Upper lobe of left lung (tissue), 6 donors: ENCODE results near the gene ATP2B2. TPM values are rescaled to one million over a fixed set of nuclear protein-coding genes. Genes with fewer than 3 reads are reported as not detected.

ENCODE experiments used
- ATAC-seq, 2 donors: fragments of 200-7000 bp; cut with Tn5 transposase; one replicate each; pipeline ENCODE4 v1.9.1; 2022; ENCODE audit warnings: mild to moderate bottlenecking in 2 of 2, moderate library complexity in 2 of 2; ENCODE audit not compliant: low FRiP score in 2 of 2
- DNase-seq, 2 donors: peaks; one replicate each; pipeline ENCODE4 v3.0.0-alpha.2; 2019 to 2020
- H3K27ac ChIP-seq, 4 donors: fragments of 200-600 bp; sonication (generic); one replicate each; pipeline ENCODE4 v1.5.1; 2016 to 2019
- H3K27me3 ChIP-seq, 4 donors: fragments of 200-600 bp; sonication (generic); one replicate each; pipeline ENCODE4 v1.5.1; 2017 to 2019
- H3K36me3 ChIP-seq, 4 donors: fragments of 200-600 bp; sonication (generic); one replicate each; pipeline ENCODE4 v1.5.1; 2016 to 2019
- H3K4me1 ChIP-seq, 4 donors: fragments of 200-600 bp; sonication (generic); one replicate each; pipeline ENCODE4 v1.5.1; 2018 to 2019
- H3K4me3 ChIP-seq, 4 donors: fragments of 200-600 bp; sonication (generic); one replicate each; pipeline ENCODE4 v1.5.1; 2017 to 2019; ENCODE audit warnings: mild to moderate bottlenecking in 2 of 4, moderate library complexity in 1 of 4
- H3K9me3 ChIP-seq, 4 donors: fragments of 200-600 bp; sonication (generic); one replicate each; pipeline ENCODE4 v1.5.1; 2018 to 2019
- CTCF ChIP-seq, 6 experiments: fragments of 450-650 bp in 4 of 6; fragments of 200-600 bp in 2 of 6; sonication (generic) in 2 of 6; IDR thresholded peaks; one replicate each; pipeline ENCODE4 v1.5.1; 2016 to 2019; ENCODE audit warnings: antibody characterized with exemption in 6 of 6
- EP300 ChIP-seq, 4 donors: sonication (generic); formaldehyde crosslinking; IDR thresholded peaks; one replicate each; pipeline ENCODE4 v1.5.1; 2017; ENCODE audit warnings: antibody characterized with exemption in 4 of 4, control low read depth in 2 of 4
- POLR2A ChIP-seq, 4 donors: fragments of 450-650 bp; IDR thresholded peaks; one replicate each; pipeline ENCODE4 v1.5.1; 2016 to 2017; ENCODE audit warnings: antibody characterized with exemption in 4 of 4, mild to moderate bottlenecking in 2 of 4
- POLR2AphosphoS5 ChIP-seq, 2 donors: sonication (generic); formaldehyde crosslinking; IDR thresholded peaks; one replicate each; pipeline ENCODE4 v1.5.1; 2017; ENCODE audit warnings: antibody characterized with exemption in 2 of 2
- WGBS, 2 donors: methylation state at CpG; one replicate each; pipeline ENCODE4 v1.1.5; 2017 to 2018; 5-methylcytosine and 5-hydroxymethylcytosine counted together
- total RNA-seq, 6 donors: library from RNA; depleted of rRNA in 4 of 6; stranded (reverse); fragments of >200 nt in 4 of 6; gene quantifications; one replicate each; pipeline versions ENCODE4 v1.1.0 to v1.2.1, GENCODE V29; 2016 to 2021
- donor health status: DM: no; HTN: no; CAD: no; lungs with moderate emphysema.
- donor health status: DM: no; HTN: yes; CAD: no; lungs with severe emphysema.

ATP2B2 gene
- total RNA-seq, 6 donors from 2014 or later = 0.13 to 0.30 TPM; not detected in 4

- no peaks in the 10 kb centered on the region for H3K4me1 ChIP-seq
- TF ChIP-seq CTCF (IDR thresholded peaks at IDR 0.05) (no peak), POLR2AphosphoS5 (IDR thresholded peaks at IDR 0.05) (no peak)
- H3K36me3 ChIP-seq = no peaks in the 10 kb centered on the region
- DNase-seq (no peak), ATAC-seq (no peak)
- no peak overlapping the region for H3K27ac ChIP-seq
- no peaks in the 10 kb centered on the region for H3K27me3 ChIP-seq
- H3K4me3 ChIP-seq = no peak overlapping the region
- no peaks in the 10 kb centered on the region for H3K9me3 ChIP-seq
- WGBS, 2 donors = 72 to 81% methylated on average over 4 of the region's 4 CpGs
Measured at GRCh38 chr3:10395671-10396070, 109.7 kb downstream of the ATP2B2 start.

- H3K27me3 ChIP-seq = no peaks in the 10 kb centered on the region
- H3K27ac ChIP-seq = no peak overlapping the region
- no peak for ATAC-seq
- TF ChIP-seq EP300 (IDR thresholded peaks at IDR 0.05) (no peak), CTCF (IDR thresholded peaks at IDR 0.05) (no peak), POLR2AphosphoS5 (IDR thresholded peaks at IDR 0.05) (no peak), POLR2A (IDR thresholded peaks at IDR 0.05) (no peak)
- no peaks in the 10 kb centered on the region for H3K36me3 ChIP-seq
- H3K4me1 ChIP-seq = no peaks in the 10 kb centered on the region
- DNase-seq = no peak
- 83 to 84% methylated on average over 7 of the region's 7 CpGs for WGBS, 2 donors
- H3K9me3 ChIP-seq = no peaks in the 10 kb centered on the region
- H3K4me3 ChIP-seq = no peak overlapping the region
Measured at GRCh38 chr3:10395196-10395595, 110.2 kb downstream of the ATP2B2 start.

- Histone ChIP-seq H3K9me3 (no peaks in the 10 kb centered on the region), H3K27ac (no peak overlapping the region), H3K4me1 (no peaks in the 10 kb centered on the region), H3K27me3 (no peaks in the 10 kb centered on the region), H3K36me3 (no peaks in the 10 kb centered on the region), H3K4me3 (no peak overlapping the region)
- WGBS, 2 donors = 87 to 94% methylated on average over 7 to 15 of the region's 15 CpGs
- TF ChIP-seq POLR2AphosphoS5 (IDR thresholded peaks at IDR 0.05) (no peak), POLR2A (IDR thresholded peaks at IDR 0.05) (no peak), CTCF (IDR thresholded peaks at IDR 0.05) (no peak), EP300 (IDR thresholded peaks at IDR 0.05) (no peak)
- no peak for DNase-seq
- no peak for ATAC-seq
Measured at GRCh38 chr3:10394491-10395025, 110.8 kb downstream of the ATP2B2 start.

- no peak overlapping the region for H3K27ac ChIP-seq
- ATAC-seq = no peak
- peaks cover 0 to under 1% (median 0%) of the 10 kb centered on the region in 4 donors for H3K9me3 ChIP-seq
- H3K27me3 ChIP-seq = no peaks in the 10 kb centered on the region
- 50% methylated on average over 2 of the region's 2 CpGs; no CpG with 5 or more reads in 1 of the 2 donors for WGBS, 2 donors
- H3K36me3 ChIP-seq = no peaks in the 10 kb centered on the region
- TF ChIP-seq POLR2AphosphoS5 (IDR thresholded peaks at IDR 0.05) (no peak), CTCF (IDR thresholded peaks at IDR 0.05) (no peak), POLR2A (IDR thresholded peaks at IDR 0.05) (no peak), EP300 (IDR thresholded peaks at IDR 0.05) (no peak)
- DNase-seq = no peak
- H3K4me3 ChIP-seq = no peak overlapping the region
- H3K4me1 ChIP-seq = no peaks in the 10 kb centered on the region
Measured at GRCh38 chr3:10393514-10393913, 111.9 kb downstream of the ATP2B2 start.

GRCh38 chr3:10392906-10393461 is 112.4 kb downstream of the ATP2B2 start:
- Histone ChIP-seq H3K27me3 (no peaks in the 10 kb centered on the region), H3K36me3 (no peaks in the 10 kb centered on the region), H3K27ac (no peak overlapping the region), H3K9me3 (peaks cover 1 to 6% (median 4%) of the 10 kb centered on the region in 4 donors), H3K4me3 (no peak overlapping the region), H3K4me1 (no peaks in the 10 kb centered on the region)
- ATAC-seq (no peak), DNase-seq (no peak)
- no peak for TF ChIP-seq POLR2A (IDR thresholded peaks at IDR 0.05)
- TF ChIP-seq CTCF (IDR thresholded peaks at IDR 0.05) = no peak
- TF ChIP-seq POLR2AphosphoS5 (IDR thresholded peaks at IDR 0.05) = no peak
- TF ChIP-seq EP300 (IDR thresholded peaks at IDR 0.05) = no peak
- WGBS, 2 donors = 83 to 88% methylated on average over 13 of the region's 15 CpGs
